HG03025 (cell line): ENCODE measurements around the gene RASGRP4.
A peak's percentile ranks its signal among the peaks of the same experiment; 100 is the strongest.
"Not testable (repeated sequence)": the region's sequence is repeated elsewhere in the genome, so short reads cannot be mapped to it uniquely, and the experiment has no call there.

Experiments
- ATAC-seq: cut with Tn5 transposase; IDR thresholded peaks from one replicate; pipeline ENCODE4 v1.9.1; 2021; ENCODE audit warnings: mild to moderate bottlenecking, moderate library complexity; ENCODE audit not compliant: unreplicated experiment, low FRiP score

The RASGRP4 gene

GRCh38 chr19:38375098-38375493, 50.9 kb downstream of the RASGRP4 start:
- no peak for ATAC-seq

- ATAC-seq, result peak; percentile 89
These were observed 51.5 kb downstream of the RASGRP4 start, which contains the start of gene PSMD8 for GRCh38 chr19:38374332-38375097. Gene PSMD8 (plus strand): TSS chr19:38374571. CDS start chr19:38374602, 31 bp downstream.

DNA sequence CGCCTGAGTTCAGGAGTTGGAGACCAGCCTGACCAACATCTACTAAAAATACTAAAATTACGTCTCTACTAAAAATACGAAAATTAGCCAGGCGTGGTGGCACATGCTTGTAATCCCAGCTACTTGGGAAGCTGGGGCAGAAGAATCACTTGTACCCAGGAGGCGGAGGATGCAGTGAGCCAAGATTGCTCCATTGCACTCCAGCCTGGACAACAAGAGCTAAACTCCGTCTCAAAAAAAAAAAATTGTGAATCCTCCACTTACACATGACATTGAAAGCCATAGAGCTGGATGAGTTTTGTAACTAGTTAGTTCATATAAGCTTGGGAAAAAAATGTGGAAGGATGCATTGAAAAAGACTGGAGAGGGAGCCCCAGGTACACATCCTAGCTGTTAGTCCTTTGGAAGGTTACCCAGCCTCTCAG, 52.1 kb downstream of the RASGRP4 start:
- no peak for ATAC-seq

DNA sequence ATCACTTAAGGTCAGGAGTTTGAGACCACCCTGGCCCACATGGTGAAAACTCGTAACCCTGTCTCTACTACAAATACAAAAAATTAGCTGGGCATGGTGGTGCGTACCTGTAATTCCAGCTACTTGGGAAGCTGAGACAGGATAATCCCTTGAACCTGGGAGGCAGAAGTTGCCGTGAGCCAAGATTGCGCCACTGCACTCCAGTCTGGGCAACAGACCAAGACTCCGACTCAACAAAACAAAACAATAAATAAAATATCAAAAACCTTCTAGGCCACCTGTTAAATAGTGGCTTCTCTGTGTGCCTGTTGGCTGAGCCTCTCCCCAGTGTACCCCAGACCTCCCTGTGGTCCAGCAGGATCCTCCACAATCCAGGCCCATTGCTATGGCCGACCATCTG, 54.9 kb downstream of the RASGRP4 start:
- ATAC-seq, result no peak

DNA sequence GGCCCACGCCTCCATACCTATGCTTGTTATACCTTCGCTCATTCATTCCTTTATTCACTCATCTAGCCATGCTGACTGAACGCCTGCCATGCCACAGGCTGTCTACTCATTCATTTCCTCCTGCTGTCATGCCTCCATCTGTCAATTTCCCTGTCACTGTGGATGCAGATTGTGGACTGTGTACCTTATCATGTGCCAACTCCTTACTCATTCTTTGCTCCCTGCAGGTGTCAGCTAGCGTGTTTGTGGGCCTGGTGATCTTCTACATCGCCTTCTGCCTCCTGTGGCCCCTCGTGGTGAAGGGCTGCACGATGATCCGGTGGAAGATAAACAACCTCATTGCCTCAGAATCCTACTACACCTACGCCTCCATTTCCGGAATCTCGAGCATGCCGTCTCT, 55.7 kb downstream of the RASGRP4 start:
- no peak for ATAC-seq

DNA sequence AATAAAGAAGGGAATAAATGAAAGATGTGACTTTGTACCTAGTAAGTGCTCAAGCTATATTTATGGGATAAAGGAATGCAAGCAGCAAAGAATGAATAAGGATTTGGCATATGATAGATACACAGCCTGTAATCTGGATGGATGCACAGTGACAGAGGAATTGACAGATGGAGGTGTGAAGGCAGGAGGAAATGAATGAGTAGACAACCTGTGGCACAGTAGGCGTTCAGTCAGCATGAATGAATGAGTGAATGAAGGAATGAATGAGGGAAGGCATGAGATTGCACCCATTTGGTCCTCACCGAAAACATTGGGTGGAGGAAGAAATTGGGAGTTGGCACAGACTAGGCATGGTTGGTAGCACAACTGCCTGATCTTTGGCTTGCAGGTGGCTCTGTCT, 56.4 kb downstream of the RASGRP4 start:
- ATAC-seq, result no peak

DNA sequence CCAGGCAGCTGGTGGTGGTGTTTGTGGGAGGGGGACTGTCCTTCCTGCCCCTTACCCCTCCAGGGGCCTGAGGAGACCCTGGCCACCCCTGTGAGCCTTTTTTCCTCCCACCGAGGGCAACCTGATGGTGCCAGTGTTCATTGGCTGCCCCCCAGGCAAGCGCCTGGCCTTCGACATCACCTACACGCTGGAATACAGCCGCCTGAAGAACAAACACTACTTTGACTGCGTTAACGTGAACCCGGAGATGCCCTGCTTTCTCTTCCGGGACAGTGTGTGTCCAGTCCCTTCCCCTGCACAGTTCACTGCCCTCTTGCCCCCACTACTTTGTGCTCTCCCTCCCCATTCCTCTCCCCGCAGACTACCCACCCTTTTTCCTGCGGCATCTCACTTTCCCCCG, 59.0 kb downstream of the RASGRP4 start:
- no peak for ATAC-seq

- not testable (repeated sequence) for ATAC-seq
These were observed 62.9 kb downstream of the RASGRP4 start for GRCh38 chr19:38362946-38363688.

- ATAC-seq, result no peak
These were observed 63.7 kb downstream of the RASGRP4 start for GRCh38 chr19:38362076-38362945.

DNA sequence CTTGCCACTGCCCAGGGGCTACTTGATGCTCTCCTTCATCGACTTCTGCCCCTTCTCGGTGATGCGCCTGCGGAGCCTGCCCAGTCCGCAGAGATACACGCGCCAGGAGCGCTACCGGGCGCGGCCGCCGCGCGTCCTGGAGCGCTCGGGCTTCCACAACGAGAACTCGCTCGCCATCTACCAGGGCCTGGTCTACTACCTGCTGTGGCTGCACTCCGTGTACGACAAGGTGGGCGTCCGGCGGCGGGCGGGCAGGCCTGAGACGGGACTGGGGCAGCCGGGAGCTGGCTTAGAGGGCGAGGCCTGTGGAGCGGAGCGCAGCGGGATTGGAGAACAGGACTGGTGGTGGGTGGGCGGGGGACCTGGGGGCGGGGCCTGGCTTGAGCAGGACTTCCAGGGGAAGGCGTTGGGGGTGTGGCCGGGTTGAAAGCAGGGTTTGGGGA, 64.4 kb downstream of the RASGRP4 start:
- ATAC-seq, result no peak

DNA sequence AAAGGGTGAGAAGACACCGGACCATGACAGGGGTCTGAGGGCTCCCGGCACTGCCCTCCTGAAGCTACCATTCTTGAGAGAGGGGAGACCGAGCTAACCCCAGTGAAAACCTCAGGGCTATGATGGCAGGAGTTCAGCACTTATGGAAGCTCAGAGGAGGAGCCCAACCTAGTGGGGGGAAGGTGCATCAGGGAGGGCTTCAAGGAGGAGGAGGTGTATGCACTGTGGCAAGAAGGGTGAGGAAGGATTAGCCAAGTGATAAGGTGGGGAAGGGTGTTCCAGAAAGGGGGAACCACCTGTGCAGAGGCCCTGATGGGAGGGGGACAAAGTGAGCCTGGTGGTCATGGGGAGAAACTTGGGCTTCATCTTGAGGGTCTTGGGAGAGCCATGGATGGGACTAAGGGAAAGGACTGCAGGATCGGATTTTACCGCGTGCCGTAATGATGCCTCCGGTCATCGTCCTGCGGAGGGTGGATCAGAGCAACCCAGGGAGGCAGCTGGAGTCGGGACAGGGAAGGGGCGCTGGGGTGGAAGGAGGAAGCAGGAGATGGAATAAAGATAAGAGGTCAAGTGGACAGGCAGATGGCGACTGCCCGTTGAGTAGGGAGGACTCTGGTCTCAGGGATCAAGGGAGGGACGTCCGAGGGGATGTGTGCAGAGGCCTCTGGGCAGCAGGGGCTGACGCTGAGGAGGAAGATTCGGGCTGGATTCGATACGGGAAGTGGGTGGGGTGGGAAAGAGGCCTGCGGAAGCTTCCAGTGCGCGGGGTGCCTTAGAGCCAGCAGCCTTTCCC, 65.0 kb downstream of the RASGRP4 start:
- no peak for ATAC-seq

DNA sequence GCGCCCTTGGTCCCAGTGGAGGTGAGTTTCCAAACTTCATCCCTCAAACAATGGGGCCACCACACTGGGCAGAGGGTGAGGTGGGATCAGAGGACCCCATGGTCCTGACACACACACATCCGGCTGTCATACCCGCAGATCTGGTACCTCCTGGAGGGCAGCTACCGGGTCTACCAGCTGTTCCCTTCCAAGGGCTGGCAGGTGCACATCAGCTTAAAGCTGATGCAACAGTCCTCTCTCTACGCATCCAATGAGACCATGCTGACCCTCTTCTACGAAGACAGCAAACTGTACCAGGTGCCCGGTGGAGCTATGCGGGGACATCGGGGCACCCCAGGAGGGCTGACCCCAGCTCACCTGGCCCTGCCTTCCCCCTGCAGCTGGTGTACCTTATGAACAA, 65.7 kb downstream of the RASGRP4 start:
- ATAC-seq, result no peak

- no peak for ATAC-seq
These were observed 66.6 kb downstream of the RASGRP4 start for GRCh38 chr19:38359242-38360021.
